GM12878 (cell line): ENCODE measurements around the gene DCAF15. TPM values are rescaled to one million over a fixed set of nuclear protein-coding genes. Genes with fewer than 3 reads are reported as not detected.

Experiments
- ATAC-seq: fragments of 200-7000 bp; cut with Tn5 transposase; 3 replicates; pipeline ENCODE4 v1.9.1; 2020; ENCODE audit warnings: mild to moderate bottlenecking, moderate library complexity
- BruUV-seq: library from RNA; stranded (reverse); fragments of 400-500 nt; replicated peaks from 2 replicates; lab custom pipeline; 2021; lab: Mats Ljungman, UMichigan
- CTCF ChIA-PET: fragments of 300-600 bp; sonication (Branson Sonifier 250); formaldehyde crosslinking; extraction: SDS; loops from one replicate; lab custom pipeline; 2021; ENCODE audit warnings: inconsistent platforms; lab: Yijun Ruan, JAX
- POLR2A ChIA-PET: fragments of 350-600 bp; formaldehyde crosslinking; extraction: SDS; loops from one replicate; lab custom pipeline; 2021; ENCODE audit warnings: inconsistent platforms; lab: Charles Lee
- RAD21 ChIA-PET: fragments of 300-600 bp; sonication (Branson Sonifier 250); formaldehyde crosslinking; loops from one replicate; lab custom pipeline; 2023; ENCODE audit warnings: antibody characterized with exemption; ENCODE audit not compliant: unreplicated experiment; lab: Charles Lee
- SMC1A ChIA-PET: fragments of 300-600 bp; sonication (Branson Sonifier 250); formaldehyde crosslinking; loops from one replicate; lab custom pipeline; 2023; ENCODE audit not compliant: unreplicated experiment, uncharacterized antibody; lab: Charles Lee
- DNase-seq: peaks from one replicate; pipeline ENCODE4 v3.0.0-alpha.2; 2011; ENCODE audit warnings: low read depth, low spot score
- FAIRE-seq: peaks from 3 replicates; lab custom pipeline; 2011; peaks lifted over from hg19 to GRCh38; lab: Jason Lieb, UNC
- H2AFZ ChIP-seq: 2 replicates; pipeline ENCODE4 v1.6.0; 2011; ENCODE audit warnings: low read depth, low read length, control low read depth; ENCODE audit not compliant: control insufficient read depth
- H3K27ac ChIP-seq: 2 replicates; pipeline ENCODE4 v1.5.1; 2011; ENCODE audit warnings: control low read depth; ENCODE audit not compliant: control insufficient read depth, insufficient read depth
- H3K27me3 ChIP-seq, 2 experiments: replicated peaks in 1 of 2; 2 replicates each; pipeline versions ENCODE4 v1.6.0 to v1.6.1; 2011; ENCODE audit warnings: low read length in 1 of 2; ENCODE audit not compliant: control insufficient read depth in 2 of 2, insufficient read depth in 2 of 2
- H3K36me3 ChIP-seq, 2 experiments: 2 replicates each; pipeline ENCODE4 v1.5.1; 2011; ENCODE audit warnings: low read length in 1 of 2; ENCODE audit not compliant: control insufficient read depth in 2 of 2, insufficient read depth in 2 of 2
- H3K4me1 ChIP-seq: 2 replicates; pipeline ENCODE4 v1.6.1; 2011; ENCODE audit warnings: mild to moderate bottlenecking, low read length, moderate library complexity, mixed read lengths; ENCODE audit not compliant: control insufficient read depth, insufficient read depth
- H3K4me2 ChIP-seq: 2 replicates; pipeline ENCODE4 v1.6.0; 2011; ENCODE audit warnings: control low read depth; ENCODE audit not compliant: control insufficient read depth, insufficient read depth
- H3K4me3 ChIP-seq: fragments of 200-600 bp; sonication (generic); 2 replicates; pipeline ENCODE4 v1.5.1; 2016
- H3K79me2 ChIP-seq: 2 replicates; pipeline ENCODE4 v1.6.0; 2011; ENCODE audit warnings: low read length; ENCODE audit not compliant: control insufficient read depth, insufficient read depth
- H3K9ac ChIP-seq: 2 replicates; pipeline ENCODE4 v1.8.0; 2011; ENCODE audit warnings: low read length, control low read depth, mixed read lengths; ENCODE audit not compliant: control insufficient read depth, insufficient read depth
- H3K9me3 ChIP-seq: replicated peaks from 3 replicates; pipeline ENCODE4 v1.5.1; 2011; ENCODE audit warnings: mild to moderate bottlenecking, low read length; ENCODE audit not compliant: control insufficient read depth, insufficient read depth
- H4K20me1 ChIP-seq: 2 replicates; pipeline ENCODE4 v1.6.0; 2011; ENCODE audit not compliant: control insufficient read depth, insufficient read depth
- BCL3 ChIP-seq: IDR thresholded peaks from 2 replicates; pipeline ENCODE4 v1.6.1; 2011; ENCODE audit warnings: borderline replicate concordance, low read depth, mild to moderate bottlenecking, moderate library complexity, low read length; ENCODE audit not compliant: insufficient read depth, poor library complexity, severe bottlenecking
- NFIC ChIP-seq: IDR thresholded peaks from 2 replicates; pipeline ENCODE4 v1.6.1; 2012; ENCODE audit warnings: low read depth, mild to moderate bottlenecking, inconsistent platforms, low read length, moderate library complexity
- NR2C2 ChIP-seq: IDR thresholded peaks from 2 replicates; pipeline ENCODE4 v1.6.1; 2011; ENCODE audit warnings: borderline replicate concordance, low read depth; ENCODE audit not compliant: control insufficient read depth, insufficient read length
- PBX3 ChIP-seq: IDR thresholded peaks from 2 replicates; pipeline ENCODE4 v1.6.1; 2011; ENCODE audit warnings: mild to moderate bottlenecking, low read depth, low read length, moderate library complexity; ENCODE audit not compliant: insufficient replicate concordance
- TBL1XR1 ChIP-seq: IDR thresholded peaks from 2 replicates; pipeline ENCODE4 v1.6.1; 2012; ENCODE audit warnings: low read depth, low read length, improper control_type of control experiment
- TCF3 ChIP-seq: IDR thresholded peaks from 2 replicates; pipeline ENCODE4 v1.6.1; 2012; ENCODE audit warnings: low read depth, mild to moderate bottlenecking, low read length, borderline replicate concordance; ENCODE audit not compliant: insufficient read depth
- USF2 ChIP-seq: IDR thresholded peaks from 2 replicates; pipeline ENCODE4 v1.6.1; 2011; ENCODE audit warnings: low read depth, low read length, improper control_type of control experiment, borderline replicate concordance
- ZNF207 ChIP-seq: fragments of 450-650 bp; IDR thresholded peaks from 2 replicates; pipeline ENCODE4 v1.6.1; 2014; ENCODE audit warnings: antibody characterized with exemption, mild to moderate bottlenecking, borderline replicate concordance
- WGBS: methylation state at CpG from one replicate; pipeline ENCODE4 v1.1.6; 2016; ENCODE audit warnings: low lambda C conversion rate; ENCODE audit not compliant: insufficient replicate concordance, insufficient coverage; ENCODE audit errors: missing lambda C conversion rate; 5-methylcytosine and 5-hydroxymethylcytosine counted together
- in situ Hi-C: fragments of 300-500 bp; cut with MboI; formaldehyde crosslinking; loops from 9 replicates; pipeline ENCODE4 v1.14.3; 2018; ENCODE audit warnings: mixed read lengths
- intact Hi-C: fragments of 100-400 bp; cut with micrococcal nuclease; formaldehyde crosslinking; loops from one replicate; pipeline ENCODE4 v1.14.2; 2022; ENCODE audit not compliant: unreplicated experiment
- polyA plus RNA-seq, 11 experiments: library from polyadenylated mRNA; depleted of rRNA in 4 of 11; unstranded in 6 of 11; stranded (reverse) in 5 of 11; fragments of >200 nt; fragmentation: Nextera tagmentation in 4 of 11; fragmentation: Illumina TruSeq in 1 of 11; extraction: Ambion mirVana in 4 of 11; extraction: Trizol in 1 of 11; gene quantifications; 1 replicate in 1 of 11; 2 replicates in 10 of 11; pipeline versions ENCODE4 v1.2.1 to v1.2.3, GENCODE V29; 2011 to 2016; ENCODE audit warnings: inconsistent platforms in 2 of 11, missing spikeins in 2 of 11, low read depth in 1 of 11
- total RNA-seq, 4 experiments: library from RNA; depleted of rRNA in 3 of 4; stranded (reverse); fragments of >200 nt in 3 of 4; fragmentation: Illumina TruSeq in 1 of 4; extraction: Trizol in 1 of 4; gene quantifications; 2 replicates each; pipeline versions ENCODE4 v1.2.1 to v1.2.3, GENCODE V29; 2013 to 2021

DCAF15 gene
- total and polyA plus RNA-seq, 10 of the 15 experiments (the other 5 are each of a cell fraction or from before 2014, with no cell fraction given), result 0.16 to 63.4 (median 26.6) TPM

GRCh38 chr19:13934785-13935109 is 17.6 kb upstream of the DCAF15 start:
- ChIA-PET POLR2A (no interaction called here), SMC1A (no interaction called here), CTCF (interaction anchor here (1.0 to 1.1 kb wide), 3 partner anchors 106 to 125 kb away, joined by 3 to 4 read pairs (median 4); no protein-coding TSS in a partner anchor), RAD21 (interaction anchor here (1.0 kb wide), 1 partner anchor 18 kb away, joined by 3 read pairs; the partner anchor contains the start of gene DCAF15)
- Histone ChIP-seq H3K79me2 (no peaks in the 10 kb centered on the region), H3K4me3 (no peak overlapping the region), H3K27ac (no peak overlapping the region), H3K36me3 (no peaks in the 10 kb centered on the region), H3K4me1 (no peaks in the 10 kb centered on the region), H3K4me2 (no peak overlapping the region), H3K9me3 (no peaks in the 10 kb centered on the region), H4K20me1 (no peaks in the 10 kb centered on the region), H2AFZ (no peak overlapping the region), H3K9ac (no peak overlapping the region), H3K27me3 (no peaks in the 10 kb centered on the region; a peak in 1 of 4 replicates)
- WGBS, result 65% methylated on average over 2 of the region's 2 CpGs
- no TSS peak for BruUV-seq
- FAIRE-seq, result no peak
- ATAC-seq, result no peak
- in situ Hi-C loops, result no loop called here
- intact Hi-C loops, result no loop called here
- TF ChIP-seq ZNF207 (no peak), NR2C2 (peak; percentile 50), USF2 (no peak), BCL3 (peak; percentile 91), TCF3 (0 out of 2 replicates have a peak, but pooled peaks have one; percentile 17), PBX3 (peak; percentile 18), TBL1XR1 (no peak), NFIC (peak; percentile 41; the same call in 1 of the 2 replicates)
- DNase-seq, result no peak
